PC-3 (cell line): ENCODE measurements around the gene MEI1. TPM values are rescaled to one million over a fixed set of nuclear protein-coding genes. Genes with fewer than 3 reads are reported as not detected.

ENCODE experiments used
- ATAC-seq: fragments of 200-7000 bp; cut with Tn5 transposase; 2 replicates; pipeline ENCODE4 v1.9.1; 2020; ENCODE audit warnings: mild to moderate bottlenecking, moderate library complexity
- BruUV-seq: library from RNA; stranded (reverse); fragments of 400-500 nt; replicated peaks from 2 replicates; lab custom pipeline; 2021; lab: Mats Ljungman, UMichigan
- CTCF ChIA-PET: fragments of 300-600 bp; sonication (Branson Sonifier 250); formaldehyde crosslinking; loops from one replicate; lab custom pipeline; 2022; ENCODE audit warnings: antibody characterized with exemption; lab: Charles Lee
- POLR2A ChIA-PET: fragments of 300-600 bp; sonication (Branson Sonifier 250); formaldehyde crosslinking; loops from one replicate; lab custom pipeline; 2022; ENCODE audit warnings: antibody characterized with exemption; ENCODE audit not compliant: unreplicated experiment; lab: Charles Lee
- DNase-seq: peaks from one replicate; pipeline ENCODE4 v3.0.0-alpha.2; 2015
- H2AFZ ChIP-seq: fragments of 300-600 bp; sonication (generic); 2 replicates; pipeline ENCODE4 v1.6.0; 2016; ENCODE audit warnings: antibody characterized with exemption, low read length
- H3F3A ChIP-seq: fragments of 300-600 bp; sonication (generic); one replicate; pipeline ENCODE4 v1.6.0; 2017; ENCODE audit warnings: antibody characterized with exemption, low read length, control low read depth, mild to moderate bottlenecking; ENCODE audit not compliant: unreplicated experiment
- H3K27ac ChIP-seq: fragments of 300-600 bp; sonication (generic); 2 replicates; pipeline ENCODE4 v1.5.1; 2016; ENCODE audit warnings: mild to moderate bottlenecking, low read length
- H3K27me3 ChIP-seq: fragments of 300-600 bp; sonication (generic); 2 replicates; pipeline ENCODE4 v1.6.1; 2016; ENCODE audit warnings: low read length, mixed read lengths
- H3K36me3 ChIP-seq: fragments of 300-600 bp; sonication (generic); 2 replicates; pipeline ENCODE4 v1.6.1; 2016; ENCODE audit warnings: low read depth, mixed run types, low read length, mixed read lengths
- H3K4me1 ChIP-seq: fragments of 300-600 bp; sonication (generic); 2 replicates; pipeline ENCODE4 v1.5.1; 2016; ENCODE audit warnings: low read length; ENCODE audit not compliant: insufficient read depth
- H3K4me2 ChIP-seq: fragments of 300-600 bp; sonication (generic); 2 replicates; pipeline ENCODE4 v1.6.0; 2016; ENCODE audit warnings: low read length
- H3K4me3 ChIP-seq: fragments of 300-600 bp; sonication (generic); 2 replicates; pipeline ENCODE4 v1.5.1; 2016; ENCODE audit warnings: mild to moderate bottlenecking, low read length, mixed read lengths
- H3K79me2 ChIP-seq: fragments of 300-600 bp; sonication (generic); 2 replicates; pipeline ENCODE4 v1.6.1; 2017; ENCODE audit warnings: low read length, mixed read lengths
- H3K9ac ChIP-seq: fragments of 300-600 bp; sonication (generic); 2 replicates; pipeline ENCODE4 v1.6.0; 2016; ENCODE audit warnings: mild to moderate bottlenecking, low read length
- H3K9me2 ChIP-seq: fragments of 300-600 bp; sonication (generic); replicated peaks from 2 replicates; pipeline ENCODE4 v1.6.1; 2016; ENCODE audit warnings: mixed run types, low read length, mixed read lengths
- H3K9me3 ChIP-seq: fragments of 300-600 bp; sonication (generic); 2 replicates; pipeline ENCODE4 v1.6.1; 2016; ENCODE audit warnings: low read length, mixed read lengths
- H4K20me1 ChIP-seq: fragments of 300-600 bp; sonication (generic); 2 replicates; pipeline ENCODE4 v1.6.1; 2016; ENCODE audit warnings: low read length, mixed read lengths
- CTCF ChIP-seq: fragments of 300-600 bp; sonication (generic); conservative IDR thresholded peaks from 2 replicates; pipeline ENCODE4 v1.5.1; 2017; ENCODE audit warnings: antibody characterized with exemption, low read depth, mild to moderate bottlenecking, low read length
- EZH2 ChIP-seq: fragments of 300-600 bp; sonication (generic); IDR thresholded peaks from one replicate; pipeline ENCODE4 v1.6.1; 2017; ENCODE audit warnings: antibody characterized with exemption, mild to moderate bottlenecking, low read length; ENCODE audit not compliant: unreplicated experiment
- EZH2phosphoT487 ChIP-seq: fragments of 300-600 bp; sonication (generic); IDR thresholded peaks from 2 replicates; pipeline ENCODE4 v1.6.1; 2018; ENCODE audit warnings: mild to moderate bottlenecking, antibody characterized with exemption, low read length, borderline replicate concordance
- intact Hi-C: fragments of 100-400 bp; cut with micrococcal nuclease; formaldehyde crosslinking; loops from 2 replicates; pipeline ENCODE4 v1.9.0; 2023
- total RNA-seq: library from RNA; depleted of rRNA; stranded (reverse); fragments of >200 nt; gene quantifications from 2 replicates; pipeline ENCODE4 v1.2.3, GENCODE V29; 2014

The MEI1 gene
- total RNA-seq, 1 experiment from 2014 or later, result 1.4 TPM

GRCh38 chr22:41777749-41778425 lies 78.6 kb downstream of the MEI1 start:
- Histone ChIP-seq H3K9ac (no peak overlapping the region), H3K4me3 (no peak overlapping the region), H3K9me2 (no peaks in the 10 kb centered on the region), H3F3A (no peaks in the 10 kb centered on the region), H3K4me1 (peaks cover 2% of the 10 kb centered on the region; the same call in 1 of the 2 replicates), H3K27ac (no peak overlapping the region), H2AFZ (no peak overlapping the region), H3K79me2 (no peaks in the 10 kb centered on the region), H3K36me3 (no peaks in the 10 kb centered on the region), H3K27me3 (no peaks in the 10 kb centered on the region), H4K20me1 (no peaks in the 10 kb centered on the region), H3K4me2 (no peak overlapping the region), H3K9me3 (no peaks in the 10 kb centered on the region)
- CTCF ChIA-PET, result no interaction called here
- POLR2A ChIA-PET, result no interaction called here
- BruUV-seq, result no TSS peak
- DNase-seq (no peak), ATAC-seq (no peak)
- intact Hi-C loops, result no loop called here
- TF ChIP-seq EZH2, result no peak
- no peak for TF ChIP-seq CTCF
- no peak for TF ChIP-seq EZH2phosphoT487

- Histone ChIP-seq H3K79me2 (no peaks in the 10 kb centered on the region), H3K4me1 (no peaks in the 10 kb centered on the region), H3K27ac (no peak overlapping the region), H3K9me2 (no peaks in the 10 kb centered on the region), H3K9ac (no peak overlapping the region), H3K36me3 (no peaks in the 10 kb centered on the region), H3K4me2 (no peak overlapping the region), H3K4me3 (no peak overlapping the region), H3K27me3 (no peaks in the 10 kb centered on the region), H2AFZ (no peak overlapping the region), H4K20me1 (no peaks in the 10 kb centered on the region), H3K9me3 (no peaks in the 10 kb centered on the region), H3F3A (no peaks in the 10 kb centered on the region)
- BruUV-seq, result no TSS peak
- ChIA-PET POLR2A (no interaction called here), CTCF (interaction anchor here (2.0 kb wide), 1 partner anchor 33 kb away, joined by 6 read pairs; no protein-coding TSS in a partner anchor)
- intact Hi-C loops, result no loop called here
- DNase-seq (no peak), ATAC-seq (no peak)
- TF ChIP-seq CTCF (no peak), EZH2 (no peak), EZH2phosphoT487 (no peak)
Measured at GRCh38 chr22:41779929-41780505, 80.7 kb downstream of the MEI1 start.
